Esophagus squamous epithelium (tissue), 5 donors: Measurements from ENCODE around the gene LYPLA2. TPM values are rescaled to one million over a fixed set of nuclear protein-coding genes. Genes with fewer than 3 reads are reported as not detected.
A peak's percentile ranks its signal among the peaks of the same experiment; 100 is the strongest.

Experiments used
- DNase-seq: peaks from one replicate; lab custom pipeline; 2025; lab: John Stamatoyannopoulos, UW
- H3K27ac ChIP-seq, 4 donors: fragments of 200-600 bp; sonication (generic); one replicate each; pipeline ENCODE4 v1.5.1; 2016 to 2019; ENCODE audit warnings: mild to moderate bottlenecking in 1 of 4
- H3K27me3 ChIP-seq, 4 donors: fragments of 200-600 bp; sonication (generic); 1 replicate in 3 of 4; 2 replicates in 1 of 4; pipeline versions ENCODE4 v1.5.1 to v1.6.0; 2017 to 2021; ENCODE audit warnings: antibody characterized with exemption in 1 of 4
- H3K36me3 ChIP-seq, 3 donors: fragments of 200-600 bp; sonication (generic); one replicate each; pipeline ENCODE4 v1.5.1; 2016 to 2019
- H3K4me1 ChIP-seq, 3 donors: fragments of 200-600 bp; sonication (generic); one replicate each; pipeline ENCODE4 v1.5.1; 2017 to 2019
- H3K4me3 ChIP-seq, 4 donors: fragments of 200-600 bp; sonication (generic); 1 replicate in 3 of 4; 2 replicates in 1 of 4; pipeline ENCODE4 v1.5.1; 2016 to 2019; ENCODE audit warnings: mild to moderate bottlenecking in 2 of 4, moderate library complexity in 1 of 4
- H3K9me3 ChIP-seq, 3 donors: fragments of 200-600 bp; sonication (generic); one replicate each; pipeline ENCODE4 v1.5.1; 2016 to 2019
- POLR2A ChIP-seq, 4 donors: fragments of 450-650 bp; IDR thresholded peaks; one replicate each; pipeline ENCODE4 v1.6.1; 2017; ENCODE audit warnings: antibody characterized with exemption in 4 of 4, mild to moderate bottlenecking in 4 of 4, moderate library complexity in 3 of 4
- WGBS, 2 donors: methylation state at CpG; one replicate each; pipeline ENCODE4 v1.1.5; 2018; 5-methylcytosine and 5-hydroxymethylcytosine counted together
- intact Hi-C: fragments of 100-400 bp; cut with DNase I; formaldehyde crosslinking; loops from one replicate; pipeline ENCODE4 v1.15.0; 2022
- total RNA-seq, 4 donors: library from RNA; depleted of rRNA; stranded (reverse); fragments of >200 nt; gene quantifications; one replicate each; pipeline ENCODE4 v1.1.0, GENCODE V29; 2016
- TF ChIP-seq, protein P1 (sequence below), 6 experiments: fragments of 450-650 bp in 4 of 6; fragments of 200-600 bp in 2 of 6; sonication (generic) in 2 of 6; IDR thresholded peaks; one replicate each; pipeline ENCODE4 v1.5.1; 2016 to 2019; ENCODE audit warnings: antibody characterized with exemption in 6 of 6, mild to moderate bottlenecking in 4 of 6, moderate library complexity in 4 of 6
- donor health status: DM: yes; HTN: yes; CAD: no.

LYPLA2 gene
- total RNA-seq, 4 donors from 2014 or later, result 51.9 to 75.5 (median 64.4) TPM

DNA sequence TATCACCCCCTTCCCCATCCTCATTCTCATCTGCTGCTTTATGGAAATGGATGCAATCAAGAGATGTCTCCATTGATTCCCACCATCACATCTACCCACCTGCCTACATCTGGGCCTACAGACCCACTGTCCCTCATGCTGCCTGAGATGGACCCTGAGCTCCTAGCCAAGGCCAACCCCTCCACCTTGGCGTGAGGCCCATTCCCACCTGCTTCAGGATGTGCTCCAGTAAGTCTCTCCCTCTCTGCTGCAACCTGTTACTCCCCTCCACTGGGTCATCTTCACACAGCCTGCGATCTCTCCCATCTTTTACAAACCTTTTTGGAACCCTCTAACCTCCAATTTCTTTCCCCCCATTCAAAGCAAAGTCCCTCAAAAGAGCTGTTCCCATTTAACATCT is 14.1 kb downstream of the LYPLA2 start:
- H3K36me3 ChIP-seq, result peaks cover 0 to 34% (median 0%) of the 10 kb centered on the region in 3 donors
- intact Hi-C loops, result loop anchor here (10.0 kb wide), 1 partner anchor 60 kb away; the partner anchor contains the start of gene FUCA1

DNA sequence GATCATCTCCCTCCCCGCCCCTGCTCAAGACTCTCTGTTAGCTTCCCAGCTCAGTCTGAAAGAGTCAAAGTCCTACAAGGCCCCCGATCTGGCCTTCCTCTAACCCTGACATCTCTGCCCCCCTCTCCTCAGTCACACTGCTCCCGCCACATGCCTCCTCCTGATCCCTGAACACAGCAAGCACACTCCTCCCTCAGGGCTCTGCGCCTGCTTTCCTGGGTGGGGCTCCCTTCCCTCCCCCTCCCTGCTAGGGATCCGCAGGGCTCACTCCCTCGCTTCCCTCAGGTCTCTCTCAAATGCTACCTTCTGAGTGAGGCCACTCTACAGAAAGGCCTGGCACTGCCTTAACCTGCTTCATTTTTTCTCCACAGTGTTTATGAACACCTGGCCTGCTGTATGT is 15.3 kb downstream of the LYPLA2 start:
- Histone ChIP-seq H3K9me3 (no peaks in the 10 kb centered on the region), H3K4me3 (no peak overlapping the region), H3K27me3 (no peaks in the 10 kb centered on the region), H3K4me1 (peaks cover 6 to 26% (median 8%) of the 10 kb centered on the region in 3 donors), H3K27ac (no peak overlapping the region), H3K36me3 (peaks cover 0 to 34% (median 0%) of the 10 kb centered on the region in 3 donors)
- WGBS, 2 donors, result 76 to 85% methylated on average over 6 of the region's 6 CpGs
- intact Hi-C loops, result loop anchor here (10.0 kb wide), 1 partner anchor 59 kb away; the partner anchor contains the start of gene FUCA1
- no peak for TF ChIP-seq POLR2A (IDR thresholded peaks at IDR 0.05)
- TF ChIP-seq, protein P1, sequence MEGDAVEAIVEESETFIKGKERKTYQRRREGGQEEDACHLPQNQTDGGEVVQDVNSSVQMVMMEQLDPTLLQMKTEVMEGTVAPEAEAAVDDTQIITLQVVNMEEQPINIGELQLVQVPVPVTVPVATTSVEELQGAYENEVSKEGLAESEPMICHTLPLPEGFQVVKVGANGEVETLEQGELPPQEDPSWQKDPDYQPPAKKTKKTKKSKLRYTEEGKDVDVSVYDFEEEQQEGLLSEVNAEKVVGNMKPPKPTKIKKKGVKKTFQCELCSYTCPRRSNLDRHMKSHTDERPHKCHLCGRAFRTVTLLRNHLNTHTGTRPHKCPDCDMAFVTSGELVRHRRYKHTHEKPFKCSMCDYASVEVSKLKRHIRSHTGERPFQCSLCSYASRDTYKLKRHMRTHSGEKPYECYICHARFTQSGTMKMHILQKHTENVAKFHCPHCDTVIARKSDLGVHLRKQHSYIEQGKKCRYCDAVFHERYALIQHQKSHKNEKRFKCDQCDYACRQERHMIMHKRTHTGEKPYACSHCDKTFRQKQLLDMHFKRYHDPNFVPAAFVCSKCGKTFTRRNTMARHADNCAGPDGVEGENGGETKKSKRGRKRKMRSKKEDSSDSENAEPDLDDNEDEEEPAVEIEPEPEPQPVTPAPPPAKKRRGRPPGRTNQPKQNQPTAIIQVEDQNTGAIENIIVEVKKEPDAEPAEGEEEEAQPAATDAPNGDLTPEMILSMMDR (IDR thresholded peaks at IDR 0.05), result no peak
- no peak for DNase-seq

More for the DNA sequence above, 14.1 kb downstream of the LYPLA2 start:
- Histone ChIP-seq H3K4me1 (peaks cover 7 to 21% (median 13%) of the 10 kb centered on the region in 3 donors), H3K9me3 (no peaks in the 10 kb centered on the region), H3K27me3 (no peaks in the 10 kb centered on the region), H3K27ac (no peak overlapping the region), H3K4me3 (no peak overlapping the region)
- TF ChIP-seq POLR2A (IDR thresholded peaks at IDR 0.05), result no peak
- TF ChIP-seq, protein P1 (IDR thresholded peaks at IDR 0.05), result no peak
- DNase-seq, result no peak
- 80 to 96% methylated on average over 2 of the region's 2 CpGs for WGBS, 2 donors

DNA sequence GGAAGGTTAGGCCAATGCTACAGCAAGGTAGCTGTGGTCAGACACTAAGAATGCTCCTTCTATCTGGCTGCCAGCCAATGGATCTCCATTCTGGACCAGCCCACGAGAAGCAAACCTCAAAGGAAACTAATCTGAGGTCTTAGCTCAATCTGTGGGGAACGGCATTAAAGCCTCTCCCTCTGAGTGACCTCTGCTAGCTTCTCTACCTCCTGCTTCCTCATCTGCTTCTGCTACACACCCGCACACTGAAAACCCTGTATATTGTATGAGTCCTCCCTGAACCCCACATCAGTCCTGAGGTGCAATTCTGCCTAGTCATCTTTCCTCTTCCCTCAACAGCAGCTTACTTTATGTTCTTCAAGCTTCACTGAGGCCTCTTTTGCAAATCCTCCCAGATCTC is 16.5 kb downstream of the LYPLA2 start:
- Histone ChIP-seq H3K4me3 (no peak overlapping the region), H3K36me3 (peaks cover 0 to 43% (median 0%) of the 10 kb centered on the region in 3 donors), H3K4me1 (peaks cover 0 to 18% (median 0%) of the 10 kb centered on the region in 3 donors), H3K27ac (no peak overlapping the region), H3K27me3 (no peaks in the 10 kb centered on the region), H3K9me3 (no peaks in the 10 kb centered on the region)
- 44 to 49% methylated on average over 3 of the region's 3 CpGs for WGBS, 2 donors
- intact Hi-C loops, result loop anchor here (10.0 kb wide), 1 partner anchor 57 kb away; the partner anchor contains the start of gene FUCA1
- no peak for DNase-seq
- TF ChIP-seq, protein P1 (IDR thresholded peaks at IDR 0.05), result no peak
- TF ChIP-seq POLR2A (IDR thresholded peaks at IDR 0.05), result no peak

GRCh38 chr1:23809751-23810171 is 18.8 kb downstream of the LYPLA2 start:
- 27 to 37% methylated on average over 6 of the region's 6 CpGs for WGBS, 2 donors

More at GRCh38 chr1:23809751-23810171, 18.8 kb downstream of the LYPLA2 start:
- DNase-seq, result peak; percentile 26
- no peak for TF ChIP-seq POLR2A (IDR thresholded peaks at IDR 0.05)
- TF ChIP-seq, protein P1 (IDR thresholded peaks at IDR 0.05), result peak; percentile 56 to 86 (median 76)
- Histone ChIP-seq H3K36me3 (peaks cover 0 to 49% (median 0%) of the 10 kb centered on the region in 3 donors), H3K4me3 (no peak overlapping the region), H3K4me1 (peaks cover 0 to 18% (median 0%) of the 10 kb centered on the region in 3 donors), H3K27me3 (no peaks in the 10 kb centered on the region), H3K27ac (peak overlapping the region in 2 of 4 donors; percentile 3 to 42), H3K9me3 (no peaks in the 10 kb centered on the region)
- intact Hi-C loops, result loop anchor here (10.0 kb wide), 1 partner anchor 55 kb away; the partner anchor contains the start of gene FUCA1
